Suppressor macrophage (primary cell): Measurements from ENCODE around the gene UBAP1.
"Not testable (repeated sequence)": the region's sequence is repeated elsewhere in the genome, so short reads cannot be mapped to it uniquely, and the experiment has no call there.

Source experiments
- DNase-seq, 4 experiments: peaks; one replicate each; pipeline ENCODE4 v3.0.0-alpha.2; 2020 to 2022

Gene UBAP1

DNA sequence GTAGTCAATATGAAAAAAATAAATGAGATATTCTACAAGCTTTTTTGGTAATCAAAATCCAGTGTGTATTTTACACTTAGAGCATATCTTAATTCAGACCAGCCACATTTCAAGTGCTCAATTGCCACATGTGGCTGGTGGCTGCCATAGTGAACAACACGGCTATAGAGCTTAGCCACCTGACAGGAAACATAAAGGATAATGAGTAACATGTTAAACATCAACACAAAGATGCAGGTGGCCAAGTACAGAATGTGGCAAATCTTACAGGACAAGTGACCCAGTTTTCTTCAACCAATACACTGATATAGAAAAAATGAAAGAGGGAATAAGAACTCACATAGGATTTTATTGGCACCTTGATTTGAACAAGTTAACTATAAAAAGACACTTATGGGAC lies 88.8 kb downstream of the UBAP1 start:
- no peak for DNase-seq

DNA sequence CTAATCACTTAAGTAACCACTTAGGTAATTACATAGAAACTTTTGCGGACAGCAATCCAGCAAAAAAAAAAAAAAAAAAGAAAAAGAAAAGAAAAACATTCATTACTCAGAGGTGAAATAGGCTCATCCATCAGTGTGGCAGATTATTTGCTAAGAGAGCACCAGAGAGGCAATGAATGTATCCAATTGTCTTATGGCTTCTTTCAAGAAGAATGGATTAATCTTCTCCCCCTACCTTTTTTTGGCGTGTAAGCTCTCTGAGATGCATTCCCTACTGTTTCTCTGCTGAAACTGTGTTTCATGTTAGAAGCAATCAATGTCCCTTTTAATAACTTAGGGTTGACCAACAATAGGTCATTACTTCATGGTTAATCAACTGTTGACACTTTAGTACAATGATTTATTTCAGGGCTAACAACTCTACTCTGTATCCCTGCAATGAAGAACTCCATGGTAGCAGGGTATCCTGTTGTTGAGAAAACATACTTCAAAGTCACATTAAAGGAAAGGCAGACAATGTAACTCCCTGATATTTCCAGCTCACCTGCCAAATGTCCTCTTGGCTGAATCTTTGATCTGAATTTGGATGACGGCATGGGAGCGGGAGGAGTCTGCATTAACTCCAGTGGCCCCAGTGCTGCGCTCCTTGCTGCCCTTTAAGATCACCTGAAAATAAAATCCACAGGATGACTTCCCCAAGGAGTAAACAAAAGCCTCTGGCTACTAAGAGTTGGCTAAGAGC lies 92.6 kb downstream of the UBAP1 start:
- DNase-seq: no peak

DNA sequence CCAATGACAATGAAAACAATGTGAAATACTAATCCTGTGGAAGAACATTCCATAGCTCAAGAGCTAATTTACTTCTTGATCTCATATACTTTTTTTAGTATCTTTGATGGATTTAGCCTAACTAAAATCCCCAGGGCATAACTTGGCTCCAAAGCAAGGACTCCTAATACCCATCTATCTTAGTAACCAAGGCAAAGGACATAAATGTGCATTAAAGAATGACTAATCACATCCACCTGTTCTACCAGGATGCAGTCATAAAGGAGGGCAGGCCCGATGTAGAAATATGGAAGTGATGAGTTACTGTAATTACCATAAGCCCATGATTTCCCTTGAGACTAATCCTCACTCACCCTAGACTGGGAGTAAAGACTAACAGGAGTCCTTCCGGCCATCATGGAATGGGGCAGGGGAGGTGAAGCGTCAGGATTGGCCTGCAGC lies 93.3 kb downstream of the UBAP1 start:
- no peak for DNase-seq

DNA sequence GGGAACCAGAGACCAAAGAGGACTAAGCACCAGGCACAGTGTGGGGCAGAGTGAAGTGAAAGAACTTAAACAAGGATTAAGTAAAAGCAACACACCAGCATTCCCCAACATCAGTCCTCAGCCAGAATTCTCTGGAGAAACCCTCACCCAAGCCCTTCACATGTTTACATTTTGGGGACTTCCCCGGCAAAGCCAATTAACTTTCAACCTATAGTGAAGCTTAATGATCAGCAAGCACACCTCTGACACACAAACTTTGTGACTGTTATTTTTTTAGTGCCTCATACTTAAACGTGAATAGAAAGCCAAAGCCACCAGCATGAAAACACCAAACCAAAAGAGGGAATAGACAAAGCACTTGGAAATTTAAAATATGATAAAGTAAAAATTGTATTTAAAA lies 94.7 kb downstream of the UBAP1 start:
- DNase-seq: not testable (repeated sequence)

DNA sequence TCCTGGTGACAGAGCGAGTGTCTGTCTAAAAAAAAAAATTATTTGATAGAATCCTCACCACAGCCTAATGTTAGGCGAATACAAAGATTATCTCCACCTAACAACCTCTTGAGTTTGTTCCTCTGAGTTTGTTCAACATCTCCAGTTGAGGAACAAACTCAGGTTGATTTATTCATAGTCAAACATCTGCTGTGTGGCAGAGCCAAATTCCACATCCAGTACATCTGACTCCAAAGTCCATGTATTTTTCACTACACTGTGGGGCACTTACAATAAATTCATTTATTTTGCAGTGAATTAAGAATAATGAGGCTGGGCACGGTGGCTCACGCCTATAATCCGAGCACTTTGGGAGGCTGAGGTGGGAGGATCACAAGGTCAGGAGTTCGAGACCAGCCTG lies 97.0 kb downstream of the UBAP1 start:
- DNase-seq: no peak

DNA sequence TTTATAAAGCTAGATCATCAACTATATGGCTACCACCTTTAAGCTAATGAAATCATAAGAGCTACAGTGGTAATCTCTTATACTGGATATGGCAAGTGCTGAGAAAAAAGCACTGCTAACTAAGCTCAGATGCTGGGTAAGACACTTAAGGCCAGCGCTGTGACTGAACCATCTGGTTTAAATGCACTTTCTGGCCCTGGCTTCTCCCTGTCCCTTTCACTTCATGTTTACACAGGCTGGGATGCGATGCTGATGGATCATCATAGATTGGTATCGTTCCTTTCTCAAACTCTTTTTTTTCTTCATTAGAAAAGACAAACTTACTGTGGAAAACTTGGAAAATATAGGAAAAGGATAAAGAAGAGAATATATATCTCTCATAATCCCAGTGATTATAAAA lies 97.9 kb downstream of the UBAP1 start:
- DNase-seq: no peak

DNA sequence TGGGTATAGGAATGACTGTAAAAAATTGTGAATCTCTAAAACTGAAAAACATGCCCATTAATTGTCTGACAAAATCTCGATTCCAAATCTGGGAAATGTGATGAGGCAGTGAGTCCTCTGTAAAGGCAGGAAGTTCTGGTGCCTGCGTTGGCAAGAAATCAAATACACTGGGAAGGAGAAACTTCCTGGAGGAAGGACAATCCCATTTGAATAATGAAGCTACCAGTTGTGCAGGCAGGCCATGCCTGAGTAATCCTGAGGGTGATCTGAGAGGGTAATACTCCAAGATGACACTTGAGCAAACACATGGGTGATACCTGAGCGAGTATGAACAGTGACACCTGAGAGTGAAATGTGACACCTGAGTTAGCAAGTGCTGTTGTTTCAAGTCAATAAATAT lies 100.6 kb downstream of the UBAP1 start:
- no peak for DNase-seq

DNA sequence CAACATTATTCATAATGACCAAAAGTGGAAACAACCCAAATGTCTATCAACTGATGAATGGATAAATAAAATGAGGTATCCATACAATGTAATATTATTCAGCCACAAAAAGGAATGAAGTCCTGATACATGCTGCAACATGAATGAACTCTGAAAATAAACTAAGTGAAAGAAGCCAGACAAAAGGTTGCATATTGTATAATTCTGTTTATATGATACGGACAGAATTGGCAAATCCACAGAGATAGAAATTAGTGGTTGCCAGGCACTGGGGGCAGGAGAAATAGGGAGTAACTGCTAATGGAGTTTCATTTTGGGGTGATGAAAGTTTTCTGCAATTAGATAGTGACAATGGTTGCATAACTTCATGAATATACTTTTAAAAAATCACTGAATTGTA lies 103.3 kb downstream of the UBAP1 start:
- DNase-seq: no peak

DNA sequence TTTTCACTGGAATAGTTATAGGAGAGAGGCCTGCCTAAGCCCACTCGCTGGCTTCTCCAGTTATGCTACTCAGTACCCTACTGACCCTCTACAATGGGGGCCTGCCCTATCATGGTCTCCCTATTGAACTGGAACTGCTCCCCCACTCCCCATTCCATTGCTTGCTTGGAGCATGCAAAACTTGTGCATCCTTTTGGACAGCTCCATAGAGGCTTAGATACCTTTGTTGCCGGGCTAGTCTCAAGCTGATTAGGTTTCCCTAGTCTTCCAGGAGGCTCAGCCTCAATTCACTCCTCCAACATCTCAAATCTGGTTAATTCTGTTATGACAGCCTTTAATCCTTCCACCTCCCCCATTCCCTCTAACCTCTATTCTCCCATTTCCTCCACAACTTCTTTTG lies 110.3 kb downstream of the UBAP1 start:
- DNase-seq: no peak

DNA sequence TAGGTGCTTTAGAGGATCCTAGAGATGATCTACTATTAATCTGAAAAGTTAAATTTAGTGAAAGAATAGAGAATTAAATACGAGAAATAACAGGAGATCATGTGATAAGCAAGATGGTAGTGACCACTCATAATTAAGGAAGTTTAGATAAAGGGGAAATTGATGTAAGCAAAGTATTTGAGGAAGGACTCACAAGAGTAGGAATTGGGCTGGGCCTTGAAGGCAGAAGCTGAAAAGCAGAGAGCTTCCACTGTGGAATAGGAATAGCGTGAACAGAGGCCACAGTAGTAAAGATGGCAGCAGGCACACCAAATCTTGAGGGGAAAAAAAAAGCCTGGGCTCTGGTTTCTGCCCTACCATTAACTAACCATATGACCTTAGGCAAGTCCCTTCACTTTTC lies 112.2 kb downstream of the UBAP1 start:
- peak; percentile 68 to 93 (median 82) for DNase-seq

DNA sequence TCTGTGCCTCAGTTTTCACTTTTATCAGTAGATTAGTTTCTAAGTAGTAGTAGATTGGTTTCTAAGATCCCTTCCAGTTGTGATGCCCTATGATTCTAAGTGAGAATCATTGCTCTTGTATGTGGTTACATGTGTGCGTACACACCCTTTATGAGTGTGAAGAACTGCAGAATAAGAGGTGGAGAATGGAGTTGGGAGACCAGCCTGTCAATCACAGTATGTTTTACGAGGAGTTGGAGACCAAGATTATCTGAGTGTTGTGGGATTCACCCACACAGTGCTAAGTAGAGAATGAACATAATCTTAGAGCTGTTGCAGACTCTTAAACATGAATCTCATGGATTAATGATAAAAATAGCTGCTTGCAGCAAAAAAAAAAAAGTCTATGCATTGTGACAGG lies 112.6 kb downstream of the UBAP1 start:
- no peak for DNase-seq

DNA sequence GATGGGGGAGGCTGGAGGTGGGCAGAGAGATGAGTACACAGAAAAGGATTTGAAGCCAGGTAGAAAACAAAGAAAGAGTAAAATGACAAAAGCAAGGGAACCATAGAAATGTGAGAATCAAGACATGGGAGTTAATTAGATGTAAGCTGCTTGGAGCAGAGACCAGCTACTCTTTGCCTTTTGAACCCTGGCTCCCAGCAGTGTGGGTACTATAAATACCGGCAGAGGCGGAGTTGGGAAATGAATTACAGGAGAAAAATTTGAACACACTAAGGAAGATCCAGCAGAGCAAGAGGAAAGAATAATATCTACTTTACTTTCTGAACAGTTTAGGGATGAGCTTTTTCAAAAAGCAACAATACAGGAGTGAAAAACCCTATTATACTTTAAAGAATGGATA lies 113.7 kb downstream of the UBAP1 start:
- DNase-seq: no peak

DNA sequence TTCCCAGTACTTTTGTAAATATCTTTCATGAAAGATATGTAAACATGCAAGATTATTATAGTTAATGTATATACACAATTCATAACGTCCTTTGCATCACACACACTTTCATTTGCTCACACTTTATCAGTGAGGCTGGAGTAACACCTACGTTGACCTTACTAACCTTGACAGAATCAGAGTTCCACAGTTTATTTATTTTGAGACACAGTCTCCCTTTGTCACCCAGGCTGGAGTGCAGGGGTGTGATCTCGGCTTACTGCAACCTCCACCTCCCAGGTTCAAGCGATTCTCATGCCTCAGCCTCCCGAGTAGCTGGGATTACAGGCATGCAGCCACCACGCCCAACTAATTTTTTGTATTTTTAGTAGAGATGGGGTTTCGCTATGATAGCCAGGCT lies 122.2 kb downstream of the UBAP1 start:
- not testable (repeated sequence) for DNase-seq
